Gastrocnemius medialis (tissue), 4 donors: ENCODE results near the gene CXCL13.

Source experiments
- POLR2A ChIP-seq, 2 donors: fragments of 450-650 bp; IDR thresholded peaks; one replicate each; pipeline ENCODE4 v1.6.1; 2017; ENCODE audit warnings: antibody characterized with exemption in 2 of 2, mild to moderate bottlenecking in 2 of 2, moderate library complexity in 2 of 2
- TF ChIP-seq, protein P1 (sequence below), 5 experiments: fragments of 450-650 bp in 3 of 5; fragments of 200-600 bp in 2 of 5; sonication (generic) in 2 of 5; IDR thresholded peaks in 4 of 5; conservative IDR thresholded peaks in 1 of 5; 1 replicate in 4 of 5; 2 replicates in 1 of 5; pipeline ENCODE4 v1.5.1; 2016 to 2019; ENCODE audit warnings: antibody characterized with exemption in 5 of 5, mild to moderate bottlenecking in 3 of 5, moderate library complexity in 3 of 5

- TF ChIP-seq, protein P1, sequence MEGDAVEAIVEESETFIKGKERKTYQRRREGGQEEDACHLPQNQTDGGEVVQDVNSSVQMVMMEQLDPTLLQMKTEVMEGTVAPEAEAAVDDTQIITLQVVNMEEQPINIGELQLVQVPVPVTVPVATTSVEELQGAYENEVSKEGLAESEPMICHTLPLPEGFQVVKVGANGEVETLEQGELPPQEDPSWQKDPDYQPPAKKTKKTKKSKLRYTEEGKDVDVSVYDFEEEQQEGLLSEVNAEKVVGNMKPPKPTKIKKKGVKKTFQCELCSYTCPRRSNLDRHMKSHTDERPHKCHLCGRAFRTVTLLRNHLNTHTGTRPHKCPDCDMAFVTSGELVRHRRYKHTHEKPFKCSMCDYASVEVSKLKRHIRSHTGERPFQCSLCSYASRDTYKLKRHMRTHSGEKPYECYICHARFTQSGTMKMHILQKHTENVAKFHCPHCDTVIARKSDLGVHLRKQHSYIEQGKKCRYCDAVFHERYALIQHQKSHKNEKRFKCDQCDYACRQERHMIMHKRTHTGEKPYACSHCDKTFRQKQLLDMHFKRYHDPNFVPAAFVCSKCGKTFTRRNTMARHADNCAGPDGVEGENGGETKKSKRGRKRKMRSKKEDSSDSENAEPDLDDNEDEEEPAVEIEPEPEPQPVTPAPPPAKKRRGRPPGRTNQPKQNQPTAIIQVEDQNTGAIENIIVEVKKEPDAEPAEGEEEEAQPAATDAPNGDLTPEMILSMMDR (IDR thresholded peaks at IDR 0.05 in 4 of 5, conservative IDR thresholded peaks at IDR 0.05 in 1 of 5), result no peak
- no peak for TF ChIP-seq POLR2A (IDR thresholded peaks at IDR 0.05)
Observed at GRCh38 chr4:77621254-77621653, 15.6 kb downstream of the CXCL13 start.
